Measurements from ENCODE around the gene ZBTB7B.
"Not testable (repeated sequence)": the region's sequence is repeated elsewhere in the genome, so short reads cannot be mapped to it uniquely, and the experiment has no call there.

ZBTB7B gene

GRCh38 chr1:154969246-154969645, 33.4 kb upstream of the ZBTB7B start:
- DNase-seq = no peak

DNA sequence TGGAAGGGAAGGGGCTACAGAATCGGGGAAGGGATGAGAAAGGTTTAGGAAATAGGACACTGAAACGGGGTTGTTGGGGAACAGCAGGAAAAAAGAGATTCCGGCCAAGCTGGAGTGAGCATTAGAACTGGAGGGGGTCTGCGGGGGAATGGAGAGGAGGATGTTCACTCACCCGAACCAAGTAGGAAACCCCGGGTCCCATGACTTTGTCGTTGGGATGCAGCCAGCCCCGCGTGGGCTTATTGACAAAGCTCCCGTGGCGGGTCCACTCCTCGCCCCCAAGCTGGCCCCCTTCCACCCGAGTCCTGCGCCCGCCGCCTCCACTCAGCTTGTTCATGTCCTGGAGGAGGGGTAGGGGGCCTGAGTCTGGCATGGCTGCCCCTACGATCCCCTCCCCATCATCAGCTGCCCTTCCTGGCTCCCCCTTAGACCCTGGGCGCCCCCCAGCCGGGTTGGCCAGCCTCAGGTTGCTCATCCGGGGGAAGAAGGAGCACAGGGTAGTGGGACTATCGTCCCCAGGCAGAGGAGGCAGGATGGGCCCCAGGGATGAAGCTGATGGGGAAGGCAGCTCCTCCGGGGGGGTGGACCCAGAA, 32.6 kb upstream of the ZBTB7B start:
- DNase-seq = no peak

GRCh38 chr1:154970631-154971340, 31.8 kb upstream of the ZBTB7B start, which contains the start of gene SHC1:
Gene SHC1 (minus strand): TSS chr1:154970747. CDS start chr1:154970526, 221 bp downstream.
- no peak for DNase-seq

DNA sequence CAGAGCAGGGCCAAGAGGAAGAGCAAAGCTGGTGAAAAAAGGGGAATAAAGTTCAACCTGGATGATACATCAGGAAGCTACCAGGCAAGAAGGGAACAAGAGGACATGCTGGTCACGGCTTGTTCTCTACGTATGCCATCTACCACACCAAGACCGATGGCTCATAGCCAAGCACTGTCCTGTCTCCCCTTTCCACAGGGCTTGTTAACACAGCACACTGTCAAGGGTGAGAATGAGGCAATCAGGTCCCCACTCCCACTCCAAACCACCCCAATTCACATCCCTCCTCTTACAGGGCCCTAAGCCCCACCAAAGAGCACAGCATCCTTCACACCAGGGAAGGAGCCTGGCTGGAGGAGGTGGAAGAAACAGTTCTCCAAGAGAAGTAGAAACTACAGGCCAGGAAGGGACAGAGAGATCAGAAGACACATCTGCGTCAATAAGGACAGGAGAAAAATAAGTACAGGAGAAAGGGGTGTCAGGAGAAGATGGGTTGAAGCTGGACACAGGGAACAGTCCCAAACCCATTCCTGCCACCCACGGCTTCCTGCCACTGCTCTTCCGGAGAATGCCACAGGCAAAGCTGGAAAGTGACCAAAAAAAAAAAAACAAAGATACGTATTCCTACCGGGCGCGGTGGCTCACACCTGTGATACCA, 31.1 kb upstream of the ZBTB7B start:
- no peak for DNase-seq

DNA sequence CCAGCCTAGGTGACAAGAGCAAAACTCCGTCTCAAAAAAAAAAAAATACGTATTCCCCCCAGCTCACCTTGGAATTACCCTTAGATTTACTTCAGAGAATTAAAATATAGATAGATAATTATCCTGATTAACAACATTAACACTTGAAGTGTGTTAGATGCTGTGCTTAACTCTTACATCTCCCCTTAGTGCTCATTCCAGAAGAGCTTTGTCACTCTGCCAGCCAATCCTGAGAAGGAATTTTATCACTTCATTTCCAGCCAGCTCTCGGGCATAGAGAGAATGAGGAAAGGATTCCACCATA, 30.4 kb upstream of the ZBTB7B start:
- DNase-seq = no peak

DNA sequence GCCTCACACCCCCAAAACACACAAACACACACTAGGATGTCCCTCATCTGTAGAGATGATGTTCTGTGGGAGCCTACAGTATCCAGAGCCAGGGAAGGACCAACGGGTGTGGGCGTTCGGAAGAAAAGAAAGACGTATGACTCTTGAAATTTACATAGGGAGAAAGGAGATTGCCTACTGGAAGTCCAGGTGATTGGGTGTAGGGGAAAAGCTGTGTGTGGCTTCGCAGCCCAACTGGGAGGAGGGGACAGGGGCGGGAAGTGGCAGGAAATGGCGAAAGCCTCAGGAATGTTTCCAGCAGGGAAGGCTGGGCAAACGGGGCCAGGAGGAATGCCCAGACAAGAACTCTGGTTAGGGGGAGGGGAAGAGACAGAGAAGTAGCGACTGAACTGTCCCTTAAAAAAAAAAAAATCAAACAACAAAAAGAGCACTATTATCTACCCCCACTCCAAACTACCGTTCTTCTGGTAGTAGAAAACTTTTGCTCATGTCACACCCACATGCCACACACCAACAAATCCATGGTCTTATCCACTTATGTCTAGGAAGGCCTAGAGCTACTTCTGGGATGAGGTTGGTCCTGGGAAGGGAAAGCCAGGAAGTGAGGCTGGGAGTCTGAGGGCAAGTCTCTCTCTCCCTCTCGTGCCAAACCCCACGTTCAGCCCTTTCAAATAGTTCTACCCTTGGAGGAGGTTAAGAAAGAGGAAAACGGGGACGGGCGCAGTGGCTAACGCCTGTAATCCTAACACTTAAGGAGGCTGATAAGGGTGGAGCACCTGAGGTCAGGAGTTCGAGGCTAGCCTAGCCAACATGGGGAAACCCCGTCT, 29.9 kb upstream of the ZBTB7B start:
- no peak for DNase-seq

DNA sequence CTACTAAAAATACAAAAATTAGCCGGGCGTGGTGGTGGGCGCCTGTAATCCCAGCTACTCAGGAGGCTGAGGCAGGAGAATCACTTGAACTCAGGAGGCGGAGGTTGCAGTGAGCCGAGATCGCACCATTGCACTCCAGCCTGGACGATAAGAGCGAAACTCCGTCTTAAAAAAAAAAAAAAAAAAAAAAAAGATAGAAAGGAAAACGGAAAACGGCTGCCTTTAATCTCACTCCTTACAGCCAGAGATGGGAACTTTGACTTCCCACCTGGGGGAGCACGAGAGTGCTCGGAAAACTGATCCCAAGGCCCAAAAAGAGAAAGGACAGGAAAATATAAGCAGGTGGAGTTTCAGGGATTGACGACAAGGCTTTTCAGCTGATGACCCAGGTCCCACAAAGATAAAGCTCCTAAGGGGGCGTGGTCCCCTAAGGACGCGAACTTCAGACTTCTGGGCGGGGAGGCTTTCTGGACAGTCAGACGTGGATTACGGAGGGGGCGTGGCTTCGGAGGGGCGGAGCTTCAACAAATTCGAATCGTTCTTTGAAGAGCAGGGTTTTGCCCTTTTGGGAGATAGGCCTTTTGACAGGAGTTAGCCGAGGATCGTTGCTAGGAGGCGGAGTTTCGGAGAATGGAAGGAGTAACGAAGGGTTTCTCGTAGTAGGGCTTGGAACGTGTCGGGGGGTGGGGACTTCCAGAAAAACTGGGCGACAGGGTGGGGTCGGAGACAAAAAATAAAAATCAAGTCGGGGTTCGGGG, 29.1 kb upstream of the ZBTB7B start:
- peak; percentile 85 for DNase-seq

GRCh38 chr1:154974102-154974807, 28.3 kb upstream of the ZBTB7B start, which contains the start of gene CKS1B:
Gene CKS1B (plus strand): TSS chr1:154974681. CDS start chr1:154974746, 65 bp downstream.
- DNase-seq = peak; percentile 95

DNA sequence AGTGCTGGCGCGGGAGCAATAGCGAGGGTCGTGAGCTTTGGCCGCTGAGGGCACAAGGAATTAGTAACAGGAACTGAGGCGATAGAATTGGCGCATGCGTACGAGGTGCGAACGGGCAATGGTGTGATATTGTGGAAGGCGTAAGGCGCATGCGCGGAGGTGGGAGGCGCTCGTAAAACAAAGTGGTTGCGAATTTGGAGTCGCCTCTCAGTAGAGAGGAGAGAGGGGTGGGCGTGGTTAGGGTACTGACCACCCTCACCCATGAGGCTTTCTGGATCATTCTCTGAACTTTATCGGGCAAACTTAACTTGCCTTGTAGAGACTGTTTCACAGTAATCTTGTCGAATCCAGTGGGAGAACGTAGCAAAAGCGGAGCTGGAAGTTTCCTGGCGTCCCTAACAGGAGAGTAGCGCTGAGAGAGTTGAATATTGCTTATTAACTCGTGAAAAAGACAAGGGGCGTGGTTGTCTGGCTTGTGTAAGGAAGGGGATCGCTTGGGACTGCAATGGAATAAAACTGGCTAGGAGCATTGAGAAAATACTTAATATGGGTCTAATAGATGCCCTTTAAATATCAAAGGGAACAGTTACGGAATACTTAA, 27.7 kb upstream of the ZBTB7B start:
- peak; percentile 92 for DNase-seq

GRCh38 chr1:154975409-154976059, 27.1 kb upstream of the ZBTB7B start:
- DNase-seq = no peak

- DNase-seq = not testable (repeated sequence)
These were observed 24.8 kb upstream of the ZBTB7B start for GRCh38 chr1:154977762-154978161.

GRCh38 chr1:154978360-154978759, 24.2 kb upstream of the ZBTB7B start:
- DNase-seq = no peak

GRCh38 chr1:154982341-154982740, 20.3 kb upstream of the ZBTB7B start:
- DNase-seq = no peak

- peak; percentile 92 for DNase-seq
These were observed 19.5 kb upstream of the ZBTB7B start, which contains the start of gene FLAD1 for GRCh38 chr1:154982897-154983648. Gene FLAD1 (plus strand): TSS chr1:154983344. CDS start chr1:154983695, 351 bp downstream.

DNA sequence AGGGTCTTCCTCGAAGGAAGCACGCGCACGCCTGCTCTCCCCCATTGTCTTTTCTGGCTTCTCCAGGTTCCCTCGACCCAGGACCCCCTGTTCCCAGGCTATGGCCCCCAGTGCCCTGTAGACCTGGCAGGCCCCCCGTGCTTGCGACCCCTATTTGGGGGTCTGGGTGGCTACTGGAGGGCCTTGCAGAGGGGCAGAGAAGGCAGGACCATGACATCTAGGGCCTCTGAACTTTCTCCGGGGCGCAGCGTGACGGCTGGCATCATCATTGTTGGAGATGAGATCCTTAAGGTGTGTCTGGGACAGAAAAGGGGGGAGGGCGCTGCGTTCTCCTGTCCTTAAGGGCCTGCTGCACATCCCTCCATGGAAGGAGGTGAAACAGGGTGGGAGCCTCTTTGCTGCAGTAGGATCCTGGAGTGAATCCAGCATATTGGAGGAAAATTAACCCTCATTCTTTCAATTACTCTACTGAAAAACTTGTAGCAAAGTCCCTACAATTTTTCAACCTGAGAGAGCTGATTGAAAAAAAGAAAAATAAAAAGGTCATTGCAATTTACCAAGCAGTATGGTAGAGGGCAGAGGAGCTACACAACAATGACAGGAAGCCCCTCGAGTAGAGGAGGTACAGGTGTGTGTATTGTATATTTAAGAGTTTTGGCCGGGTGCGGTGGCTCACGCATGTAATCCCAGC, 18.7 kb upstream of the ZBTB7B start:
- no peak for DNase-seq

GRCh38 chr1:154986736-154987135, 15.9 kb upstream of the ZBTB7B start:
- DNase-seq = not testable (repeated sequence)

GRCh38 chr1:154987326-154987725, 15.3 kb upstream of the ZBTB7B start:
- DNase-seq = no peak

- no peak for DNase-seq
These were observed 14.3 kb upstream of the ZBTB7B start for GRCh38 chr1:154988058-154988954.
